GM21825 (cell line): Measurements from ENCODE around the gene MTF2.
"Not testable (repeated sequence)": the region's sequence is repeated elsewhere in the genome, so short reads cannot be mapped to it uniquely, and the experiment has no call there.

ENCODE experiments used
- ATAC-seq: cut with Tn5 transposase; IDR thresholded peaks from one replicate; pipeline ENCODE4 v1.9.1; 2021; ENCODE audit warnings: mild to moderate bottlenecking, moderate library complexity; ENCODE audit not compliant: unreplicated experiment

MTF2 gene

GRCh38 chr1:93078986-93079654, at the start of gene MTF2:
Gene MTF2, plus strand, starts transcription at chr1:93079283. Its CDS starts 244 bp downstream, at chr1:93079527.
- ATAC-seq, result peak; percentile 79

GRCh38 chr1:93029317-93029716, 49.8 kb upstream of the MTF2 start:
- no peak for ATAC-seq

- ATAC-seq, result not testable (repeated sequence)
These were observed 48.9 kb upstream of the MTF2 start for GRCh38 chr1:93030191-93030590.

DNA sequence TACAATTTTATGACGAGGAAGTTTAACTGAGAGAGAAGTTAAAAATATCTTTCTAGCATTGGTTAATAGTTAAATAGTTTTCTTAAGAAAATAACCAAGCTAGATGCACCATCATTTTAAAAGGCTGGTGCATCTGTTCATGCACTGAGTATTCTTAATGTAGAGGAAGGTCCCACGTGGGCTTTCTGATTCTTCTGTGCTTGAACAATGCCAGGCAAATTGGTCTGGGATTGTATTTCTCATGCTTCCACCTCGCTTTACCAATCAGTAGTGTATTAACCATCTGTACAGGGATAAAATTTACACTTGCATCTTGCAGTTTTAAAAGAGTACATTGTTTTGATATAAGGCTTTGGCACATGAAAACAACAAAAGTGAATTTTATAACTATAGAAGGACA, 47.4 kb upstream of the MTF2 start:
- ATAC-seq, result no peak

GRCh38 chr1:93033029-93033428, 46.1 kb upstream of the MTF2 start:
- ATAC-seq, result peak; percentile 49

- ATAC-seq, result peak; percentile 89
These were observed 45.3 kb upstream of the MTF2 start for GRCh38 chr1:93033785-93034184.

DNA sequence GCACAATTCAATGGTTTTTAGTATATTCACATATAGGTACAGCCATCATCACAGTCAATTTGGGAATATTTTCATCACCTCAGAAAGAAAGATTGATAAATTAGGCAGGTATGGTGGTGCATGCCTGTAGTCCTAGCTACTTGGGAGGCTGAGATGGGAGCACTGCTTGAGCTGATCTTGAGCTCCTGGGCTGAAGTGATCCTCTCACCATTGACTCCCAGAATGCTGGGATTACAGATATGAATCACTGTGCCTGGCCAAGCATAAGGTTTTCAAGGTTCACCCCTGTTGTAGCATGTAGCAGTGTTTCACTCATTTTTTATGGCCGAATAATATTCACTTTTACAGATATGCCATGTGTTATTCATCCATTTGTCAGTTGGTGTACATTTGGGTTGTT, 44.7 kb upstream of the MTF2 start:
- no peak for ATAC-seq

- ATAC-seq, result no peak
These were observed 42.4 kb upstream of the MTF2 start for GRCh38 chr1:93036672-93037071.

DNA sequence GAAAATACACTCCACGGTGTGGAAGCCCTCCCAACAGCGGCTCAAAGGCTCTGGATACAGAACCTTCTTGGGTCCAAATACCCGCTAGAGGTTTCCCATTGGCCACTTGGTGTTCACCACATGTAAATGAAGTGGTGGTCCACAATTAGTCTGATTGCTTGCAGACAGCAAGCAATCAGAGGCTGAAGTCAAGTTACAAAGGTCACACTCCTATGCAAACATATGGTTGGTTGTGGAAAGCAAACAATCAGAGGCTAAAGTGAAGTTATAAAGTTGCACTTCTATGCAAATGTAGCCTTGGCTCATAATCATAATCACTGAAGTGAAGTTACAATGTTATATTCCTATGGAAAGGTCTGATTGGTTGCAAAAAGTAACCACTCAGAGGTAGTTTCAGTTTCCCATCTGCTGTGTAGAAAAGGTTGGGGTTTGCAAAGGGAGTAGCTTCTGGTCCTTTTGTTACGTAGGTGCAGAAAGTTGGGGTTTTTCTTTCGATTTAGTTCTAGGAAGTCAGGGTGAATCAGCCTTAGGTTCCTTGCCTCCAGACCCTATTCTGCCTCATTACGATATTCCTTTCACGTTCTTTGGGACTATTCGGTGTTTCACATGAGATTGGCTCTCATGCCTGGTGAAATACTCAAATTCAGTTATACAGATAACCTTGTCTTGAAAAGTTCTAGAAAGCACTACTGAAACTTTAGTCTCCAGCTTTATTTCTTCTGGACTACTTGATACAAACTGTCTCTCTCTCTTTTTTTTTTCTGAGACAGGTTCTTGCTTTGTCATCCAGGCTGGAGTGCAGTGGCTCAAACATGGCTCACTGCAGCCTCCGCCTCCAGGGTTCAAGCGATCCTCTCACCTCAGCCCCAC, 36.7 kb upstream of the MTF2 start:
- ATAC-seq, result peak; percentile 87

- ATAC-seq, result no peak
These were observed 36.0 kb upstream of the MTF2 start for GRCh38 chr1:93043057-93043557.

DNA sequence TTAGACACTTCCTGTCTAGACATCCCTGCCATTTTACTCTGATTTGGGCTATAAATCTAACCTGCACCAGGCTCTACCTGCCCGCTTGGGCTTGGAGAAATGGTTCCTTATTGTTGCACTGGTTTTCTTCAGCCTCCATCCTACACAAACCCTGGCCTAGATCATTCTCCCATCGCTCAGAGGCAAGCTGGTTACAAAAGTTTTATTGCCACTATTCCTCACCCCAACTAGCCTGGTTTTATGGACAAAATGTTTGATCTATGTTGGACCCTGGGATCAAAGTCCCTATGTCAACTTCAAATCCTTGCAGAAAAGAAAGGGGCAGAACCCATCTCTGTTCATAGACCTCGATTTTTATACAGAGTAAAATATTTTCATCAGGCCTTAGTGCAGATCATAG, 31.5 kb upstream of the MTF2 start:
- no peak for ATAC-seq

DNA sequence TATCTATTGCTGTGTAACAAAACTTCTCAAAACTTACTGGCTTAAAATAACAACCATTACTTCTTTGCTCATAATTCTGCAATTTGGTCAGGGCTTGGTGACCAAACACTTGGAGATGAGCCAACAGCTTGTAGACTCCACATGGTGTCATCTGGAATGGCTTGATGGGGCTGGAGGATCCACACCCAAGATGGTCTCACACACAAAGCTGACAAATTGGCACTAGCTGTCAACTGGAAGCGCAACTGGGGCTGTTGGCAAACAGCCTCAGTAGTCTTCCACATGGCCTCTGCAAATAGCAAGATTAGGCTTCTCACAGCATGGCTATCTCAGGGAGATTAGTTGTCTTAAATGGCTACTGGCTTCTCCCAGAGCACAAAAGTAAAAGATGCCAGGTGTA, 27.1 kb upstream of the MTF2 start:
- no peak for ATAC-seq

GRCh38 chr1:93056214-93056613, 22.9 kb upstream of the MTF2 start:
- no peak for ATAC-seq

DNA sequence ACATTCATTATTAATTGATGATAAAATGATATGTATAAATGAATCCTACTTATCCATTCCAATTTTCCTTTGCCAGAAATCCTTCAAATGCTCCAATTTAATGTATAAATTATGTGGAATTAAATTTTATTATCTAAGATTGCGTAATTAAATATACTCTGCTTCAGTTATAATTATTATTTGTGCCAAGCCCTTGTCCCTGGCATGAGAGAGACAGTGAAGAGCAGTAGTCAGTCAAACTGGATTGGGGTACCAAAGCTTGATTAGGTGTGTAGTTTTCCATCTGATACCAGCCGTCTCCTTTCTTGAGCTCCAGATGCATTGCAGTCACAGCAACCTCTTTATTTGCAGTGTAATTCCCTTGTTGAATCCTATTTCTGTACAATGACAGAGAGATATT, 22.4 kb upstream of the MTF2 start:
- no peak for ATAC-seq

GRCh38 chr1:93061895-93062792, 16.9 kb upstream of the MTF2 start:
- ATAC-seq, result no peak

DNA sequence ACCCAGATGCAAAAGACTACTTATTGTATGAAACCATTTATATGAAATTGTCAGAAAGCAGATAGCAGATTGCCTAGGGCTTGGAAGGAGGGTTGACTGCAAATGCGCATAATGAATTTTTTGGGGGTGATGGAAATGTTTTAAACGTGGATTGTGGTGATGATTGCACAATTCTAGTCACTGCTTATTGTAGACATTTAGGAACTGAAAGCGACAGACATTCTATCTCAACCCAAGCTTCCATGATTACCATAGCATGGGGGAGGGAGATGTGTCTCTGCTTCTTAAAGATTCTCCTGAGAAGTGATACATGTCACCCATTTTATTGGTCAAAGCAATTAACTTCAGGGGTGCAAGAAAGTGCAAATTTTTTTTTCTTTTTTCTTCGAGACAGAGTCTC, 2.8 kb upstream of the MTF2 start:
- no peak for ATAC-seq

- no peak for ATAC-seq
These were observed 880 bp upstream of the MTF2 start for GRCh38 chr1:93078203-93078602.

GRCh38 chr1:93078638-93078985, 471 bp upstream of the MTF2 start:
- ATAC-seq, result no peak

DNA sequence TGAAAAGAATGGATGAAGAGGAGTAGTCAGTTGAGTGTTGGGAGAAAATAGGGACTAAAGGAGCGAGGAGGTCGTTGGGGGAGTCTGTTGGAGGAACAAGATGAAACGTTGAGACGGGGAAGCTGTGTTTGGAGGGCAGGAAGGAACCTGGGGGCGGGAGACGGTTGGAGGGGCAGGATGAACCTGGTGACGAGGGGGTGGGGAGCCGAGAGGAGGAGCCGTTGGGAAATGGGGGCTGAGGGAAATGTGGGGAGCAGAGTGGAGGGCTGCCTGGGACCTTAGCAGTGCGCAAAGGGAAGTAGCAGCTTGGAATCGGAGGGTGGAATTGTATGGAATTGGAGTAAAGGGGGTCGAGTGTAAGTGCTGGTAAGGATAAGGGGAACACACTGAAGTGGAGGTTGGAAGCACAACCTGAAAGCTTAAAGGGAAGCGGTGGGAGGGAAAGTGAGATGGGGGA, 630 bp downstream of the MTF2 start:
- no peak for ATAC-seq

DNA sequence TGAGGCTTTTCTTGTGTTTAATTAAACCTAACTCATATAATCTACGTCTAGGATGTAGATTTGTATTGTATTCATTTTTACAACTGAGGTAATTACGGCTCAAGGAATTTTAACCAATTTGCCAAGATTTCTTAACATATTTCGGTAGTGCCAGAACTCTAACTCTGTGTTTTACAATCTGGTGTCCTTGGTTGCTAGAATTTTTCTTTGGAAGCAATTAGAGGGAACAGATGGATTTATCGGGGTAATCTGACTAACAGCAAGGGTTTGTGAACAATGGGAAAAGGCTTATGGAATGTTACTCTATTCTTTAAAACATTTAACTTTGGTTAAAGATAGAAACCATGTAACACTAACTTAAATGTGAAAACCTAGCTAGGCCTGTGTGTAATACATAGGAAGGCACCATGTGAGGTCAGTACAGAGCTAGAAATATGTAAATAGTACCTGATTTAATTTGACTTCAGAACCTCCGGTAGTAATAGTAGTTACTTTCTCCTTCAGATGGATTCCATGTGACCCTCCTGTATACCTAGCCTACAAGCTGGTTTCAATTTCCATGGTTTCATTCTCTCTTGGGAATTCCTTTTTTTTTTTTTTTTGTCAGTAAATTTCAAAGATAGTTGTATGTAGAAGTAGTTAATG, 1.2 kb downstream of the MTF2 start:
- ATAC-seq, result peak; percentile 63

DNA sequence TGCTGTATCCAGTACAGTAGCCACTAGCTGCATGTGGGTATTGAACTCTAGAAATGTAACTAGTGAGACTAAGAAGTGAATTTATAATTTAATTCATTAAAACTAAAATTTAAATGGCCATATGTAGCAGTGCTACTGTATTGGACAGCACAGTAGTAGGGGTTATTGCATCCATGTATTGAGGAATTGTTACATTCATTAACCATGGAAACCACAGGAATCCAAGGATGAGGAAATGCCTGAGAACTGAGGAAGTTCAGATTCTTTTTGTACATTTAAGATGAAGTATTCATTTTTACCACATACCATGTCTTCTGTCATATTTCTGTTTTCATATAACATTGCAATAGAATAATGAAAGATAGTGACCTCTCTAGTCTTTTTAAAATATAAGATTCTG, 2.6 kb downstream of the MTF2 start:
- ATAC-seq, result no peak
